ENCODE measurements around the gene MGAT3.

- no peak for TF ChIP-seq POLR2A (IDR thresholded peaks at IDR 0.05; ENCODE audit: control extremely low read depth in 1 of 2, low read depth in 2 of 2, low read length in 2 of 2)
- no peak for TF ChIP-seq RNF2 (IDR thresholded peaks at IDR 0.05; ENCODE audit: borderline replicate concordance, low read depth, low read length, missing control alignments, poor library complexity, severe bottlenecking)
- TF ChIP-seq CEBPB (IDR thresholded peaks at IDR 0.05; ENCODE audit: low read depth, low read length), result no peak
- no peak for TF ChIP-seq SUZ12 (IDR thresholded peaks at IDR 0.05; ENCODE audit: low read length)
- TF ChIP-seq, protein P1, sequence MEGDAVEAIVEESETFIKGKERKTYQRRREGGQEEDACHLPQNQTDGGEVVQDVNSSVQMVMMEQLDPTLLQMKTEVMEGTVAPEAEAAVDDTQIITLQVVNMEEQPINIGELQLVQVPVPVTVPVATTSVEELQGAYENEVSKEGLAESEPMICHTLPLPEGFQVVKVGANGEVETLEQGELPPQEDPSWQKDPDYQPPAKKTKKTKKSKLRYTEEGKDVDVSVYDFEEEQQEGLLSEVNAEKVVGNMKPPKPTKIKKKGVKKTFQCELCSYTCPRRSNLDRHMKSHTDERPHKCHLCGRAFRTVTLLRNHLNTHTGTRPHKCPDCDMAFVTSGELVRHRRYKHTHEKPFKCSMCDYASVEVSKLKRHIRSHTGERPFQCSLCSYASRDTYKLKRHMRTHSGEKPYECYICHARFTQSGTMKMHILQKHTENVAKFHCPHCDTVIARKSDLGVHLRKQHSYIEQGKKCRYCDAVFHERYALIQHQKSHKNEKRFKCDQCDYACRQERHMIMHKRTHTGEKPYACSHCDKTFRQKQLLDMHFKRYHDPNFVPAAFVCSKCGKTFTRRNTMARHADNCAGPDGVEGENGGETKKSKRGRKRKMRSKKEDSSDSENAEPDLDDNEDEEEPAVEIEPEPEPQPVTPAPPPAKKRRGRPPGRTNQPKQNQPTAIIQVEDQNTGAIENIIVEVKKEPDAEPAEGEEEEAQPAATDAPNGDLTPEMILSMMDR (IDR thresholded peaks at IDR 0.05; ENCODE audit: control extremely low read depth in 1 of 3, insufficient read depth in 1 of 3, low read depth in 1 of 3, low read length in 3 of 3), result no peak
- TF ChIP-seq TBP (IDR thresholded peaks at IDR 0.05; ENCODE audit: low read depth, low read length), result no peak
- no peak for TF ChIP-seq EZH2 (IDR thresholded peaks at IDR 0.05; ENCODE audit: low read depth, low read length, severe bottlenecking)
- no peak for TF ChIP-seq SIN3A (conservative IDR thresholded peaks at IDR 0.05 in 1 of 2, IDR thresholded peaks at IDR 0.05 in 1 of 2; ENCODE audit: low read depth in 1 of 2, low read length in 2 of 2)
- TF ChIP-seq MAFK (IDR thresholded peaks at IDR 0.05; ENCODE audit: low read depth, low read length), result no peak
These were observed 39.2 kb upstream of the MGAT3 start for GRCh38 chr22:39417641-39418040.

Measured in H1 (cell line).